Measurements from ENCODE around the gene CREB5. TPM values are rescaled to one million over a fixed set of nuclear protein-coding genes. Genes with fewer than 3 reads are reported as not detected.

The CREB5 gene
- total and polyA plus RNA-seq, 2 of the 8 experiments (the other 6 are each of a cell fraction or from before 2014, with no cell fraction given) = 2.4 to 2.7 TPM

DNA sequence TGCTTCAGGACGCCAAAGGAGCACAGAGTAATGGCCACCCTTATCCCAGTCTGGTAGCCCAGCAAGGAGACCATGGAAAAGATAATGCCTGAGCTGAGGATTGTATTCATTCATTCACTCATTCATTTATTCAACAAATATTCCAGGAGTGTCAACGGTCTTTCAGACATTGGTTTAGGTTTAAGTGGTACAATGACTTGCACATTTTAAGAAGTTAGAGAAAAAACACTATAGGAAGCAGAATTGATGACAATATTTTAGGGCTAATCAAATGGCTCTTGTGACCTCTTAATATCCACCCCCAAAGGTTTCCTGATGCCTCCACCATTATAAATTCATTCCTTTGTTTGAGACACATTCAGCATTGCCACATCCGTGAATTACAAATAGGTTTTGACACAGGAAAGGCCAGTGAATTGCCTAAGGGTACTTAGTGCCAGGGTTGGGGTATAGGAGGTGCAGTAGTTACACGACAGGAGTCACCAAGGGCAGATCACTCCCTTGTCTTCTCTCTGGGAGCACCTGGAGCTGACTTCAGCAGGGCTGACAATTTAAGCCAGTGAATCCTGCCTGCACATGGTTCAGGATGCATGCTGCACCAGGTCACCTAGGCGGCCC, 269.5 kb downstream of the CREB5 start:
- H3K27me3 ChIP-seq (replicated peaks in 1 of 4; ENCODE audit: control insufficient read depth in 3 of 4, extremely low read depth in 1 of 4, insufficient read depth in 3 of 4, low read length in 3 of 4) = no peaks in the 10 kb centered on the region
- no peak overlapping the region for H3K4ac ChIP-seq (replicated peaks; ENCODE audit: insufficient read length, low read depth, low read length)
- no peaks in the 10 kb centered on the region for H3K79me2 ChIP-seq (ENCODE audit: control insufficient read depth in 1 of 2, insufficient read depth in 2 of 2, low read length in 2 of 2)
- H3K56ac ChIP-seq (replicated peaks; ENCODE audit: insufficient read length, low read depth, low read length) = no peak overlapping the region
- H4K5ac ChIP-seq (ENCODE audit: insufficient read length, low read depth, low read length) = no peak overlapping the region
- 0 out of 2 replicates have a peak overlapping the region, but pooled peaks have one; percentile 57 for H2BK20ac ChIP-seq (ENCODE audit: low read length)
- WGBS, 2 experiments (ENCODE audit: extremely low coverage in 1 of 2, insufficient coverage in 1 of 2, insufficient read length in 1 of 2, insufficient replicate concordance in 2 of 2, low coverage in 1 of 2, low lambda C conversion rate in 2 of 2, missing lambda C conversion rate in 1 of 2) = 87% methylated on average over 5 of the region's 5 CpGs; no CpG with 5 or more reads in 1 of the 2 experiments
- no peak overlapping the region for H3K9ac ChIP-seq (replicated peaks in 1 of 4; ENCODE audit: extremely low read depth in 1 of 4, low read depth in 3 of 4, low read length in 3 of 4)
- H2BK120ac ChIP-seq (replicated peaks; ENCODE audit: low read depth, low read length) = no peak overlapping the region
- H3K14ac ChIP-seq (ENCODE audit: insufficient read length) = no peak overlapping the region
- no peak overlapping the region for H3K23ac ChIP-seq (ENCODE audit: insufficient read length)
- FAIRE-seq (no peak), DNase-seq (ENCODE audit: low read depth in 1 of 2, low spot score in 2 of 2) (no peak)
- no peak overlapping the region; the same call in 1 of the 2 replicates for H2BK5ac ChIP-seq (ENCODE audit: low read depth, low read length)
- no peak overlapping the region for H4K91ac ChIP-seq (replicated peaks; ENCODE audit: insufficient read length, low read length)
- H4K8ac ChIP-seq (ENCODE audit: extremely low read depth, insufficient read depth, low read length) = no peak overlapping the region
- peaks cover 0 to 5% (median 2%) of the 10 kb centered on the region in 4 experiments; a peak in 6 of 7 replicates for H3K4me1 ChIP-seq (replicated peaks in 1 of 4; ENCODE audit: control insufficient read depth in 3 of 4, insufficient read depth in 4 of 4, low read length in 3 of 4)
- no peak overlapping the region for H3K18ac ChIP-seq (ENCODE audit: extremely low read depth, low read length)
- peaks cover 4% of the 10 kb centered on the region for H3K23me2 ChIP-seq (ENCODE audit: low read depth, low read length)
- no peak overlapping the region for H3K4me2 ChIP-seq (ENCODE audit: insufficient read depth in 1 of 2, low read depth in 2 of 2, low read length in 2 of 2)
- no peak overlapping the region for H2BK15ac ChIP-seq (ENCODE audit: low read length)
- H3K36me3 ChIP-seq (ENCODE audit: control insufficient read depth in 2 of 4, insufficient read depth in 4 of 4, low read length in 3 of 4) = no peaks in the 10 kb centered on the region
- no peak overlapping the region for H3K4me3 ChIP-seq (ENCODE audit: extremely low read depth in 1 of 4, insufficient read depth in 2 of 4, low read depth in 3 of 4, low read length in 4 of 4)
- no peak overlapping the region for H2BK12ac ChIP-seq (ENCODE audit: low read depth, low read length)
- no peaks in the 10 kb centered on the region for H3K9me3 ChIP-seq (ENCODE audit: insufficient read depth in 2 of 2, low read depth in 1 of 2, low read length in 1 of 2)
- ChIA-PET CTCF (ENCODE audit: partially characterized antibody) (interaction anchor here (1.1 to 1.4 kb wide), 3 partner anchors 28 to 158 kb away, joined by 3 read pairs; no protein-coding TSS in a partner anchor), POLR2A (ENCODE audit: partially characterized antibody) (interaction anchor here (1.0 kb wide), 1 partner anchor 144 kb away, joined by 3 read pairs; no protein-coding TSS in a partner anchor)
- no peak overlapping the region for H2AFZ ChIP-seq (ENCODE audit: low read length)
- no peaks in the 10 kb centered on the region for H4K20me1 ChIP-seq (replicated peaks in 1 of 2; ENCODE audit: control insufficient read depth in 1 of 2, insufficient read depth in 2 of 2, low read length in 2 of 2)
- no peak overlapping the region for H3K27ac ChIP-seq (ENCODE audit: low read depth, low read length)
- H3K79me1 ChIP-seq (ENCODE audit: low read depth, low read length) = no peaks in the 10 kb centered on the region
- no peak overlapping the region for H2AK5ac ChIP-seq (ENCODE audit: low read depth, low read length)
- TF ChIP-seq CEBPB (IDR thresholded peaks at IDR 0.05; ENCODE audit: low read depth, low read length) = no peak
- no peak for TF ChIP-seq NANOG (IDR thresholded peaks at IDR 0.05; ENCODE audit: insufficient read depth, low read depth, low read length, poor library complexity, severe bottlenecking)
- TF ChIP-seq ASH2L (IDR thresholded peaks at IDR 0.05; ENCODE audit: low read length) = no peak
- no peak for TF ChIP-seq HDAC2 (IDR thresholded peaks at IDR 0.05; ENCODE audit: borderline replicate concordance in 1 of 2, low read depth in 2 of 2, low read length in 2 of 2)
- no peak for TF ChIP-seq ZNF274 (IDR thresholded peaks at IDR 0.05; ENCODE audit: borderline replicate concordance, extremely low read depth, low read length)
- no peak for TF ChIP-seq EP300 (IDR thresholded peaks at IDR 0.05; ENCODE audit: borderline replicate concordance in 1 of 2, low read depth in 2 of 2, low read length in 2 of 2)
- TF ChIP-seq, protein P1, sequence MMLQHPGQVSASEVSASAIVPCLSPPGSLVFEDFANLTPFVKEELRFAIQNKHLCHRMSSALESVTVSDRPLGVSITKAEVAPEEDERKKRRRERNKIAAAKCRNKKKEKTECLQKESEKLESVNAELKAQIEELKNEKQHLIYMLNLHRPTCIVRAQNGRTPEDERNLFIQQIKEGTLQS (IDR thresholded peaks at IDR 0.05; ENCODE audit: insufficient read depth, low read depth, low read length) = no peak
- TF ChIP-seq, protein P2, sequence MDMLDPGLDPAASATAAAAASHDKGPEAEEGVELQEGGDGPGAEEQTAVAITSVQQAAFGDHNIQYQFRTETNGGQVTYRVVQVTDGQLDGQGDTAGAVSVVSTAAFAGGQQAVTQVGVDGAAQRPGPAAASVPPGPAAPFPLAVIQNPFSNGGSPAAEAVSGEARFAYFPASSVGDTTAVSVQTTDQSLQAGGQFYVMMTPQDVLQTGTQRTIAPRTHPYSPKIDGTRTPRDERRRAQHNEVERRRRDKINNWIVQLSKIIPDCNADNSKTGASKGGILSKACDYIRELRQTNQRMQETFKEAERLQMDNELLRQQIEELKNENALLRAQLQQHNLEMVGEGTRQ (IDR thresholded peaks at IDR 0.05; ENCODE audit: low read length) = no peak
- no peak for TF ChIP-seq PHF8 (conservative IDR thresholded peaks at IDR 0.05; ENCODE audit: low read depth, low read length)
- no peak for TF ChIP-seq RFX5 (IDR thresholded peaks at IDR 0.05; ENCODE audit: borderline replicate concordance, low read depth, low read length)
